Measurements from ENCODE around the gene CALHM6. TPM values are rescaled to one million over a fixed set of nuclear protein-coding genes. Genes with fewer than 3 reads are reported as not detected.

CALHM6 gene
- total and polyA plus RNA-seq, 10 donors = 84.2 to 212 (median 168) TPM

DNA sequence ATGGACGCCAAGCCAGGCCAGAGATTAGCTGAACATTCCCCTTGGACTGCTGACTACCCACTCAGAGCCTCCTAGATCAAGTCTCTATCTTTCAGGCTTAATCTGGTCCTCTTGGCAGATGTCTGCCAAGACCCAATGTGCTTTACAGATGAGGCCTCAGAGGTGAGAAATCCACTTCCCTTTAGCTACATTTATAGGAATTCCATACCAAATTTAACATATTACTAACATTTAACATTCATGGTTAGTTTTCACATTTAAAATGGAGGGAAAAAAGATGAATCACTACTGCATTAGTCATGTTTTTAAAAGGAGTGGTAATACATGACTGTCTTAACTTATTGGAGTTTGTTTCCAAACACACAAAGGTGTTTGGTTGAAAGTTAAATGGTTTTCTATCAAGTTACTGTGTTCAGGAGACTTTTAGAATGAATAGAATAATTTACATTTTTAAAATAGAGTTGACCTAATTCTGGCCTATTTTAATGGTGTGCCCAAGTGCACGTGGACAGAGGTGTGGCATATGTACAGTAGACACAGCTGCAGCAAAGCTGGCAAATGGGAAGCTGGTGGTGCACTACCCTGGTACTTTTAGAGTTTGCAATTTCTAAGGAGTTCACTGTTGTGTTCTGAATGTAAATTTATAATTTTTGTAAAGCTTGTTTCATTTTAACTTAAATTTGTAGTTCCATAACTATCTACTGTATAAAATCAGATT is 41.9 kb upstream of the CALHM6 start:
- no peak for DNase-seq
- Histone ChIP-seq H3K36me3 (peaks cover 0 to 7% (median 0%) of the 10 kb centered on the region in 6 donors), H3K27me3 (replicated peaks in 1 of 7) (no peaks in the 10 kb centered on the region), H3K9me3 (no peaks in the 10 kb centered on the region), H3K4me1 (peaks cover 0 to 11% (median 0%) of the 10 kb centered on the region in 6 donors), H3K4me3 (no peak overlapping the region), H3K27ac (no peak overlapping the region)
- WGBS, 5 donors = 81 to 93% (median 86%) methylated on average over 2 of the region's 2 CpGs
- TF ChIP-seq, protein P1, sequence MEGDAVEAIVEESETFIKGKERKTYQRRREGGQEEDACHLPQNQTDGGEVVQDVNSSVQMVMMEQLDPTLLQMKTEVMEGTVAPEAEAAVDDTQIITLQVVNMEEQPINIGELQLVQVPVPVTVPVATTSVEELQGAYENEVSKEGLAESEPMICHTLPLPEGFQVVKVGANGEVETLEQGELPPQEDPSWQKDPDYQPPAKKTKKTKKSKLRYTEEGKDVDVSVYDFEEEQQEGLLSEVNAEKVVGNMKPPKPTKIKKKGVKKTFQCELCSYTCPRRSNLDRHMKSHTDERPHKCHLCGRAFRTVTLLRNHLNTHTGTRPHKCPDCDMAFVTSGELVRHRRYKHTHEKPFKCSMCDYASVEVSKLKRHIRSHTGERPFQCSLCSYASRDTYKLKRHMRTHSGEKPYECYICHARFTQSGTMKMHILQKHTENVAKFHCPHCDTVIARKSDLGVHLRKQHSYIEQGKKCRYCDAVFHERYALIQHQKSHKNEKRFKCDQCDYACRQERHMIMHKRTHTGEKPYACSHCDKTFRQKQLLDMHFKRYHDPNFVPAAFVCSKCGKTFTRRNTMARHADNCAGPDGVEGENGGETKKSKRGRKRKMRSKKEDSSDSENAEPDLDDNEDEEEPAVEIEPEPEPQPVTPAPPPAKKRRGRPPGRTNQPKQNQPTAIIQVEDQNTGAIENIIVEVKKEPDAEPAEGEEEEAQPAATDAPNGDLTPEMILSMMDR (IDR thresholded peaks at IDR 0.05 in 8 of 11, conservative IDR thresholded peaks at IDR 0.05 in 3 of 11) = no peak
- no peak for TF ChIP-seq POLR2A (IDR thresholded peaks at IDR 0.05)
- no peak for TF ChIP-seq POLR2AphosphoS5 (IDR thresholded peaks at IDR 0.05)
- intact Hi-C loops (cut with DNase I; ENCODE audit: low total_unique reads) = no loop called here

DNA sequence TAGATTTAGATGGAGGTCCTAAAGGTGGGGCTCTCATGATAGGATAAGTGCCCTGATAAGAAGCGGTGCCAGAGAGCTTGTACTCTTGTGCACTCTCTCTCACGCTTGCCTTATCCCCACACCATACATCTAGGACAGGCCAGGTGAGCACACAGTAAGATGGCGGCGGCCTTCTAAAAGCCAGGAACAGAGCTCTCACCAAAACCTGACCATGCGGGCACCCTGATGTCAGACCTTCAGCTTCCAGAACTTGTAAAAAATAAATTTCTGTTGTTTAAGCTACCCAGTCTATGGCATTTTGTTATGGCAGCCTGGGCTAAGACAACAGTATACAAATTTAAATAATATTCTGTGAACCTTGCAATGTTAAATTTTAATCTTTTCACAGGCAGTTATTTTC is 40.8 kb upstream of the CALHM6 start:
- TF ChIP-seq, protein P1 (IDR thresholded peaks at IDR 0.05 in 8 of 11, conservative IDR thresholded peaks at IDR 0.05 in 3 of 11) = no peak
- TF ChIP-seq POLR2A (IDR thresholded peaks at IDR 0.05) (no peak), POLR2AphosphoS5 (IDR thresholded peaks at IDR 0.05) (no peak)
- peaks cover 0 to 11% (median 0%) of the 10 kb centered on the region in 6 donors for H3K4me1 ChIP-seq
- 92 to 99% (median 97%) methylated on average over 5 of the region's 5 CpGs for WGBS, 5 donors
- no peaks in the 10 kb centered on the region for H3K9me3 ChIP-seq
- no peak for DNase-seq
- intact Hi-C loops (cut with DNase I; ENCODE audit: low total_unique reads) = no loop called here
- H3K4me3 ChIP-seq = no peak overlapping the region
- no peaks in the 10 kb centered on the region for H3K36me3 ChIP-seq
- H3K27ac ChIP-seq = no peak overlapping the region
- no peaks in the 10 kb centered on the region for H3K27me3 ChIP-seq (replicated peaks in 1 of 7)

DNA sequence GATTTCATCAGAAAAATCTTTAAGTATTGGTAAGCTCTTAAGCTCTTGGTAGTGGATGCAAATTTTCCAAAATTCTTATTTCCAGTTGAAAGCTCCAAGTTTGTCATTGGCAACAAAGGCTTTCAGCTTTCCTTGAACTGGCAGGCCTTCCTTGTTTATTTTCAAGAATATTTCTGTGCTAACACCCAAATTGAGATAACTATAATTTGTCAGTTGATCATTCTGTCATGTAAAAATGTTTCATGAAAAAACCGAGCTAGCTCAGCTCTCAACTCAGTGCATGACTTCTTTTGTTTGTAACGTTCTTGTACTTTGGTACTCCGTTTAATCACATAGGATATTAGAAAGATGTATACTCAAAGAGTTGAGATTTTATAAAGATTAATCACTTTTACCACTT is 38.9 kb upstream of the CALHM6 start:
- no peaks in the 10 kb centered on the region for H3K9me3 ChIP-seq
- 75 to 87% (median 85%) methylated on average over 3 of the region's 3 CpGs for WGBS, 5 donors
- no peak overlapping the region for H3K27ac ChIP-seq
- TF ChIP-seq, protein P1 (IDR thresholded peaks at IDR 0.05 in 8 of 11, conservative IDR thresholded peaks at IDR 0.05 in 3 of 11) = no peak
- TF ChIP-seq POLR2A (IDR thresholded peaks at IDR 0.05) (no peak), POLR2AphosphoS5 (IDR thresholded peaks at IDR 0.05) (no peak)
- H3K4me1 ChIP-seq = peaks cover 0 to 6% (median 0%) of the 10 kb centered on the region in 6 donors
- no peaks in the 10 kb centered on the region for H3K27me3 ChIP-seq (replicated peaks in 1 of 7)
- no peak overlapping the region for H3K4me3 ChIP-seq
- peaks cover 0 to 14% (median 3%) of the 10 kb centered on the region in 6 donors for H3K36me3 ChIP-seq
- DNase-seq = no peak
- intact Hi-C loops (cut with DNase I; ENCODE audit: low total_unique reads) = no loop called here

DNA sequence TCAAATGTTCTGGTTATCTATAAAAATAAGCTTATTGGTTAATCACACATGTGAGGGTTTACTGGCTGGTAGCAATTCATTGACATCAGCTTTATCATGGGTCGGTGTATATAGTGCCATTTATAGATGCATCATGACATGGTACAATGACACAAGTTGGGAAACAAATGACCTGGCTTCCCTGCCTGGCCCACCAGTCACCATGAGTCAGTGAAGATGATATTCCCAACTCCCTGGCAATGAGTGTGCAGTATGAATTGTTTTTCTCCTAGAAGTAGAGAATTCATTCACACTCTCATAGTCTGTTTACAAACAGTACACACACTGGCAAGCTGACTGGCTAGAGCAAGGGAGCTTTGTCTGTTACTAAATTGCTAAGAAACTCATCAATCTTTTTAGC is 37.2 kb upstream of the CALHM6 start:
- intact Hi-C loops (cut with DNase I; ENCODE audit: low total_unique reads) = no loop called here
- no peak for DNase-seq

More for the DNA sequence above, 37.2 kb upstream of the CALHM6 start:
- Histone ChIP-seq H3K4me1 (peaks cover 0 to 6% (median 0%) of the 10 kb centered on the region in 6 donors), H3K36me3 (peaks cover 0 to 32% (median 10%) of the 10 kb centered on the region in 6 donors), H3K27ac (no peak overlapping the region), H3K27me3 (replicated peaks in 1 of 7) (no peaks in the 10 kb centered on the region), H3K9me3 (no peaks in the 10 kb centered on the region), H3K4me3 (no peak overlapping the region)
- TF ChIP-seq POLR2A (IDR thresholded peaks at IDR 0.05) = no peak
- TF ChIP-seq POLR2AphosphoS5 (IDR thresholded peaks at IDR 0.05) = no peak
- TF ChIP-seq, protein P1 (IDR thresholded peaks at IDR 0.05 in 8 of 11, conservative IDR thresholded peaks at IDR 0.05 in 3 of 11) = no peak
- 90 to 100% (median 92%) methylated on average over 1 of the region's 1 CpG for WGBS, 5 donors

Measured in spleen (tissue), 11 donors.